HG03571 (cell line): ENCODE data around the gene AP2S1.
A peak's percentile ranks its signal among the peaks of the same experiment; 100 is the strongest.
"Not testable (repeated sequence)": the region's sequence is repeated elsewhere in the genome, so short reads cannot be mapped to it uniquely, and the experiment has no call there.

Source experiments
- ATAC-seq: cut with Tn5 transposase; IDR thresholded peaks from one replicate; pipeline ENCODE4 v1.9.1; 2021; ENCODE audit not compliant: unreplicated experiment

Gene AP2S1

DNA sequence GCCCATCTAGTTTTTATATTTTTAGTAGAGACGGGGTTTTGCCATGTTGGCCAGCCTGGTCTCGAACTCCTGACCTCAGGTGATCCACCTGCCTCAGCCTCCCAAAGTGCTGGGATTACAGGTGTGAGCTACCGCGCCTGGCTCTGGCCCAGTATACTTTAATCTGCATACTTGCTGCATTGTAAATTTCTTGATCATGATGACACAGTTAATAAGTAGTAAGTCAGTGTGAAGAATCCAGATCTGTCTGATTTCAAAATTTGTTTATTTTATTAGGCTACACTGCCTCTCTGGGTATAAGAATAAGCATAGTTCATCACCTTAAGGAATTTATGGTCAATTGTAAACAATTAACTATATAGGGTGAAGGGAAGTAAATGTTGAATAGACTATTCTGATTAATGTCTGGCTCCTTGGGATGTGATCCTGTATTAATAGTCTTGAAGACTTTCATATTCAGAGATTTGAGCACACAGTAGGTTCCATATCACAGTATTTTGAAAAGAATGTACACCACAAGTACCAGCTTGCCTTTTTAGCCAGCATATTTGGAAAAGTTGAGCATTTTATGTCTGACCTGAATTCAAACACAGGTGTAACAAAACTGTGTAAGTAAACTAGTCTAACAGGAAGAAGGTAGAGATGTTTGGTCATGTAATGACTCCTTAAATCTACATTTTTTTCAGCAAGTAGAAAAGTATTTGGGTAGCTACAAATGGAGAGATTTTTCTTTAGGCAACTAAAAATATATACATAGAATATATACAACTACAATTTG lies 17.6 kb upstream of the AP2S1 start:
- ATAC-seq = no peak

- no peak for ATAC-seq
These were observed 16.5 kb upstream of the AP2S1 start for GRCh38 chr19:46867170-46867569.

DNA sequence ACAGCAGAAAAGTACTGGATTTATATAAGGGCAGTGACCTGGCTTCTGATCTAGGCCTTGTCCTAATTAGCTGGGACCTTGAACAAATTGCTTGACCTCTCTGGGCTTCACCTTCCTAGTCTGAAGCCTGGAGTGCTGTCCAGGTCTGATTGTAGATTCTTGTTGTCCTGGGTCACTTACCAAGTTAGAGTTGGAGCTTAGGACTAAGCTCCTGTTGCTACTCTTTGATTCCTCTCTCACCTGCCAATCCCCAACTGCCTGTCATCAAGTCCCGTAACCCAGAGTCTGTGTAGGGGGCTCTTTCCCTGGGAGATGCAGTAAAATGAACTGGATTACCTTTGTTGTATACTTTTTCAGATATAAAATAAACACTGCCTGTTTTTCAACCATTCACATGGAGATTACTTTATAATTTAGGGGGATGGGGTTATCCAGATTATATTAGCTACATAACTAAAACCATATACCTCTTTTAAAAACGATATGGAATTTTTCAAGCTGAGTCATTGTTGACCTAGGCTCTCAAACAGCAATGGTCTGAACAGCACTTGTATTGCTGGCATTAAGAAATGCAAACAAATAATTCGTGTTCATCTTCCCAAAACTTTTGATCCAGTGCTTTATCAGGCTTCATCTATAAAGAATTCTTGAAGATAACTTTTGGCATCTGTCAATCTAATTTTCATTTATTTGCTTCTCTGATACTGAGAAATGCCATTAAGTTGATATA lies 15.9 kb upstream of the AP2S1 start:
- ATAC-seq = no peak

DNA sequence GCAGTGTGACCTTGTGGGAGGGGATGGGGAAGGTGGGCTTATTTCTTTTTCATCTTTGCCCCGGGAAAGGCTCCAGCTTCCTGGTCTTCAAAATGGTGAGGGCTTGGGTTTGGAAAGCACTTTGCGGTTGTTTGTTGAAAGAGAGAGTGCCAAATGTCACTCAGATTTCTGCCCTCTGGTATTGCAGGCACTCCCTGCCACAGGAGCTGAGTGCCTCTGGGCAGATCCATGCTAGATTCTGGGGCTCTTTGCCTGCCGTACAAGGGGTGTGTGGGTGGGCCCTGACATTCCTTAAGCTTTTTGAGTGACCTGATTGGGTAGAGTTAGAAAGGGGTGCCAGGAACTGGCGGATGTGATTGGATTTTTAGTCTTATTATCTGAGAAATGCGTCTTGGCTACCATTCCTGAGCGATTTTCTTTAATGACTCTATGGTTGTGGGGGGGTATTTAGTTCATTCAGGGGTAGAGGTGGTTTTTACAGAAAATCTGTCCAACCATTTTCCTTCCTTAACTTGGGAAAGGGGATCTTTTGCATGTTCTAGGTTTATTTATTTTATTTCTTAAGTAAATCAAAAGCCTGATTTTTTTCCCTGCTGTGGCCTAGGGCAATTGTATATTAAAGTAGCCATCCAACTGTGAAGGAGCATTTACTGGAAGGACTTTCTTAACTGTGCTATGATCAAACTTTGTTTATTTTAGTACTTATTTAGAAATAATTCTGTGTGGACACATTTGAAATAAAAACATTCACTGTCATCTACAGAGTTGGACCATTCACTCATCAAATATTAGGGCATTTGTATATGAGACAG lies 13.4 kb upstream of the AP2S1 start:
- ATAC-seq = no peak

DNA sequence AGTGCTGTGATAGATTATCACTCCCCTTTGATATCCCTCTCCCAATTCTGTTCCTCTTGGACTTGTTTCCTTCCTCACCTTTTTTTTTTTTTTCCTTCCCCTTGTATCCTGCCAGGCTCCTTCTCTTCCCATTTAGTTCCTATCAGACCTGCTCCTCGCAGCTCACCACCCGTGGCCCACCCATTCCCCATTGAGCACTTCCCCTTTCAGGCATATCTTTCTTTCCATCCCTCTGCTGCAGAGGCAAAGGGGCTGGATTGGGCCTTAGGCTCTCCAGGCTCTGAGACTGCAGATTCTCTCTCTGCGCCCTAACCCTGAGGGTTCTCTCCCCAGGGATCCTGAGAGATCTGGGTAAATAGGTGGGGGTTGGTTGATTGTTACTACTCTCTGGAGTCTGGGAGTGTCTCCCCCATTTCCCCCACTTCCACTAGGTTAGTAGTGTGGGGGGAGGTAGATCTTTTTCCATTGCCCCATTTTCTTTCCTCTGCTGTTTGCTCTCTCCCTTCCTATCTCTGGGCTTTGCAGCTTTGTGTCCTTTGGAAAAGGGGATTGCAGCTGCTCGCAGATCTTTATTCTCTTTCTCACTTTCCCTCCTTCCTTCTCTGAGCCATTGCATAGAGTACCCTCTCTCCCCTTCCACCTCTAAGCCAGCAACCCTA lies 12.5 kb upstream of the AP2S1 start:
- no peak for ATAC-seq

GRCh38 chr19:46862503-46862834 lies 11.8 kb upstream of the AP2S1 start:
- no peak for ATAC-seq

GRCh38 chr19:46861691-46862502 lies 11.3 kb upstream of the AP2S1 start:
- ATAC-seq = no peak

DNA sequence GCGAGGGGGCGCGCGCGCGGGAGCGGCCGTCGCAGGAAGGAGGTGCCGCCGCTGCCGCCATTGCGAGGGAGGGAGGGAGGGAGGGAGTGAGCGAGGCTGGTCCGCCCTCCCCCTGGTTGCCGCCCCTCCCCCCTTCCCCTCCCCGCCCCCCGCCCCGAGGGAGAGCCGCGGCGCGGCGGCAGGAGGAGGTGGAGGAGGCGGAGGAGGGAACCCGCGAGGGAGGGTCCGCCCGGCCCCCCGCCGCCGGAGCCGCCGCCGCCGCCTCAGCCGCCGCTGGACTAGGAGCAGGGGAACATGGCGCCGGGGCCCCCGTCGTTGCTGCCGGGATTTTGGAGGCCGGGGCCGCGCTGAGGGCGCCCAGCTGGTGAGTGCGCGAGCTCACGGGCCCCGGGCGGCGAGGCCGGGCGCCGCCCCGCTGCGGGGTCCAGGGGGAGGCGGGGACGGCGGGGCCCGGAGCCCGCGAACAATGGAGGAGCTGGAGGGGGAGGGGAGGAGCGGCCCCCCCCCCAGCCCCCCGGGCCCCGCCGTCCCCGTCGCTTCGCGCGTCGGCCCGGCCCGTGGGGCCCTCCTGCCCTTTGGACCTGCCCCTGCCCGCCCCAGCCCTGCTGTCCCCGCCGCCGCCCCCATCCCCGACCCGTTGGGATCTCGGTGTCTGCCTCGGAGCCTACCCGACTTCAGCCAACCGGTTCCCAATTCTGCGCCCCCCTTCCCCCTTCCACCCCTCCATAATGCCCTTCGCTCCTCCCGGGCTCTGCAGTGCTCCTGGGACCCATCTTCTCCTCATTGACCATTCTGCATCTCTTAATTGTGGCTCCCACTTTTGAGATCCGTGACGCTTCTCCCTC lies 10.4 kb upstream of the AP2S1 start, which contains the start of gene ARHGAP35:
ARHGAP35 (plus strand) TSS at position 152 of the 845 bp plus-strand sequence. CDS start 57,679 bp downstream, outside the sequence.
- ATAC-seq = no peak

- peak; percentile 76 for ATAC-seq
These were observed 9.6 kb upstream of the AP2S1 start for GRCh38 chr19:46860125-46860845.

DNA sequence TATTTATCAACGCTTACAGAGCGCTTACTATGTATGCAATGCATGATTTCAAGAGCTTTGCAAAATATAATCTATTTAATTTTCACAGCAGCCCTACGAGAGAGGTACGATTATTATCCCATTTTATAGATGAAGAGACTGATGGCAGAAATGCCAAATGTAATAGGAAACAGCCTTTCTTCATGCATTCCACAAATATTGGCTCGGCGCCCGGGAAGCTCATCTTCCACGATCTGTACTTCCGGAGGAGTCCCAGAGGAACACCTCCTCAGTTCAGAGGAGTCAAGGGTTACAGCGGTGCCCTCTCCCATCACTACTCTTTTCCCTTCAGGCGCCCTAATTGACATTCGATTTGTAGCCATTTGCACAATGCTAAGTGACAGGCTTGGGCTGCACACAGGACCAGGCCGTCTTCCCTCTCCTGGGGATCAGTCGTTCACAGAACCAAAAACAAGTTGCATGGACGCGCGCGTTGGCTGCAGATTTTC lies 9.0 kb upstream of the AP2S1 start:
- ATAC-seq = peak; percentile 6

- peak; percentile 27 for ATAC-seq
These were observed 5.7 kb upstream of the AP2S1 start for GRCh38 chr19:46856062-46857022.

GRCh38 chr19:46854698-46855097 lies 4.1 kb upstream of the AP2S1 start:
- ATAC-seq = not testable (repeated sequence)

- ATAC-seq = no peak
These were observed 2.2 kb upstream of the AP2S1 start for GRCh38 chr19:46852830-46853229.

DNA sequence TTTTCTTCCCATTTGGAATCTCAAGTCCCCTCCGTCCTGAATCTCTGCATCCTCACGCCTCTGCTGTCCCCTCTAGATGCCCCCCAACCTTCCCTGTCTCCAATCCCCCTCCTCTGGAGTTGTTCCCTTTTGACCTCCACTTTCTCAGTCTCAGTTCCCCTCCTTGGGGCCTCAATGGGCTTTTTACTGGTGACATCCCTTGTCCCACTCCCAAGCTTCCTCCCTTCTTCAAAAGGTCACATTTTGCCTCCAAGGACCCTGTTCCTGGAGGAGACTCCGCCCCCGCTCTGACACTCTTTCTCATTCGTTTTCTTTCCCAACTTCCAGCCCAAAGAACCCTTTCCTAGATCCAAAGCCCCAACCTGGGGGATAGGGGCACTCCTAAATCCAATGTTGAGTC lies 1.0 kb downstream of the AP2S1 start:
- ATAC-seq = no peak

DNA sequence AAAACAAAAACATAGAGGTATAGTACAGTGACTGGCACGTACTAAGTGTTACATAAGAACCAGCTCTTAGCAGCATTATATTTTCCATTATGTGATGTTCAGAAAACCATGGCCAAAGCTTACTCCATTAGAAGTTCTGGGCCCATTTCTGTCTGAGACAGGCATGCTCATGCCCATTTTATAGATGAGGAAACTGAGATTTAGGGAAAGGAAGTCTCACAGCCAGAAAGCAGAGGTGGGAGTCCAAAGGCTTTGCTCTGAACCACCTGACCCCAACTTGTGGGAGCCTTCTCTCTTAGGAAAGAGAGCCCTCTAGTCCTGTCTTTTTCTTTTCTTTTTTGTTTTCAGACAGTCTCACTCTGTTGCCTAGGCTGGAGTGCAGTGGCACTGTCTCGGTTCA lies 2.3 kb downstream of the AP2S1 start:
- no peak for ATAC-seq

DNA sequence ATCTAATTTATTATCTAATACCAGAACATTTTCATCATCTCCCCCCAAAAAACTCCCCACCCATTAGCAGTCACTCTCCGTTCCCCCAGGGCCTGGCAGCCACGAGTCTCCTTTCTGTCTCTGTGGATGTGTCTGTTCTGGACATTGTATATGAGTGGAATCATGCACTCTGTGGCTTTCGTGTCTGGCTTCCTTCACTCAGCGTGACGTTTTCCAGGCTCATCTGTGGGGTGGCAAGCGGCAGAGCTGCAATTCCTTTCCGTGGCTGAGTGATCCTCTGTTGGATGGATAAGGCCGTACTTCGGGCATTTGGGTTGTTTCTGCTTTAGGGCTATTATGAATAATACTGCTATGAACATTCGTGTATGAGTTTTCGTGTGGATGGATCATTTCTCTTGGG lies 3.1 kb downstream of the AP2S1 start:
- no peak for ATAC-seq

- no peak for ATAC-seq
These were observed 4.6 kb downstream of the AP2S1 start for GRCh38 chr19:46845959-46846459.
